Inflammatory macrophage treated with lipopolysaccharide for 1 hour (primary cell): ENCODE measurements around the gene EML6.
"Not testable (repeated sequence)": the region's sequence is repeated elsewhere in the genome, so short reads cannot be mapped to it uniquely, and the experiment has no call there.

Experiments used
- DNase-seq, 2 donors: peaks; one replicate each; pipeline ENCODE4 v3.0.0-alpha.2; 2020 to 2022

The EML6 gene

GRCh38 chr2:54855434-54855833 lies 132.0 kb downstream of the EML6 start:
- no peak for DNase-seq

GRCh38 chr2:54858021-54858681 lies 134.7 kb downstream of the EML6 start:
- DNase-seq = no peak

GRCh38 chr2:54859416-54859815 lies 136.0 kb downstream of the EML6 start:
- DNase-seq = no peak

GRCh38 chr2:54859997-54860701 lies 136.7 kb downstream of the EML6 start:
- DNase-seq = no peak

- DNase-seq = no peak
Measured at GRCh38 chr2:54862229-54862628, 138.8 kb downstream of the EML6 start.

GRCh38 chr2:54862742-54863141 lies 139.3 kb downstream of the EML6 start:
- DNase-seq = no peak

GRCh38 chr2:54863660-54864059 lies 140.2 kb downstream of the EML6 start:
- no peak for DNase-seq

GRCh38 chr2:54864096-54864495 lies 140.6 kb downstream of the EML6 start:
- no peak for DNase-seq

- DNase-seq = peak; percentile 4 to 12
Measured at GRCh38 chr2:54864727-54865126, 141.3 kb downstream of the EML6 start.

GRCh38 chr2:54866179-54866578 lies 142.7 kb downstream of the EML6 start:
- no peak for DNase-seq

- DNase-seq = no peak
Measured at GRCh38 chr2:54866868-54867267, 143.4 kb downstream of the EML6 start.

GRCh38 chr2:54867457-54867856 lies 144.0 kb downstream of the EML6 start:
- no peak for DNase-seq

- DNase-seq = no peak
Measured at GRCh38 chr2:54871457-54872107, 148.1 kb downstream of the EML6 start.

GRCh38 chr2:54872780-54873179 lies 149.3 kb downstream of the EML6 start:
- no peak for DNase-seq

GRCh38 chr2:54873236-54873635 lies 149.8 kb downstream of the EML6 start:
- not testable (repeated sequence) for DNase-seq

- no peak for DNase-seq
Measured at GRCh38 chr2:54876764-54877163, 153.3 kb downstream of the EML6 start.

- no peak for DNase-seq
Measured at GRCh38 chr2:54878182-54878581, 154.7 kb downstream of the EML6 start.

- no peak for DNase-seq
Measured at GRCh38 chr2:54879032-54879431, 155.6 kb downstream of the EML6 start.

- DNase-seq = no peak
Measured at GRCh38 chr2:54879598-54880332, 156.3 kb downstream of the EML6 start.

GRCh38 chr2:54880428-54880827 lies 157.0 kb downstream of the EML6 start:
- no peak for DNase-seq

GRCh38 chr2:54881759-54882158 lies 158.3 kb downstream of the EML6 start:
- DNase-seq = no peak

- DNase-seq = no peak
Measured at GRCh38 chr2:54885891-54886290, 162.4 kb downstream of the EML6 start.

GRCh38 chr2:54887850-54888545 lies 164.5 kb downstream of the EML6 start:
- DNase-seq = no peak
